MG63 (cell line): ENCODE data around the gene SLC22A14. TPM values are rescaled to one million over a fixed set of nuclear protein-coding genes. Genes with fewer than 3 reads are reported as not detected.

Experiments
- total RNA-seq: library from RNA; depleted of rRNA; stranded (reverse); fragments of >200 nt; shearing (Covaris generic); gene quantifications from 2 replicates; pipeline ENCODE4 v1.2.3, GENCODE V29; 2014; ENCODE audit warnings: low replicate concordance; rRNA removed

SLC22A14 gene
- total RNA-seq, 1 experiment from 2014 or later: not detected

Other genes starting within 250 kb of the SLC22A14 start
- gene DLEC1, start 243.1 kb upstream of the SLC22A14 start, total RNA-seq: not detected in 2 replicates
- 9.7 and 31.8 TPM in 2 replicates for gene ACAA1, start 145.2 kb upstream of the SLC22A14 start, total RNA-seq
- 4.1 TPM in 1 of 2 replicates, not detected in the other for gene MYD88, start 143.6 kb upstream of the SLC22A14 start, total RNA-seq
- gene OXSR1, start 116.8 kb upstream of the SLC22A14 start, total RNA-seq: 13.2 and 20.3 TPM in 2 replicates
- gene SLC22A13, start 16.5 kb upstream of the SLC22A14 start, total RNA-seq: not detected in 2 replicates
- gene XYLB, start 64.5 kb downstream of the SLC22A14 start, total RNA-seq: 1.0 and 2.8 TPM in 2 replicates
- gene ACVR2B, start 171.6 kb downstream of the SLC22A14 start, total RNA-seq: 1.1 and 1.2 TPM in 2 replicates
- 4.7 and 5.0 TPM in 2 replicates for gene EXOG, start 214.0 kb downstream of the SLC22A14 start, total RNA-seq